HG02943 (cell line): ENCODE data around the gene ADAR.

ENCODE experiments used
- ATAC-seq: cut with Tn5 transposase; IDR thresholded peaks from one replicate; pipeline ENCODE4 v1.9.1; 2021; ENCODE audit warnings: mild to moderate bottlenecking, low read depth, moderate library complexity; ENCODE audit not compliant: unreplicated experiment

ADAR gene

DNA sequence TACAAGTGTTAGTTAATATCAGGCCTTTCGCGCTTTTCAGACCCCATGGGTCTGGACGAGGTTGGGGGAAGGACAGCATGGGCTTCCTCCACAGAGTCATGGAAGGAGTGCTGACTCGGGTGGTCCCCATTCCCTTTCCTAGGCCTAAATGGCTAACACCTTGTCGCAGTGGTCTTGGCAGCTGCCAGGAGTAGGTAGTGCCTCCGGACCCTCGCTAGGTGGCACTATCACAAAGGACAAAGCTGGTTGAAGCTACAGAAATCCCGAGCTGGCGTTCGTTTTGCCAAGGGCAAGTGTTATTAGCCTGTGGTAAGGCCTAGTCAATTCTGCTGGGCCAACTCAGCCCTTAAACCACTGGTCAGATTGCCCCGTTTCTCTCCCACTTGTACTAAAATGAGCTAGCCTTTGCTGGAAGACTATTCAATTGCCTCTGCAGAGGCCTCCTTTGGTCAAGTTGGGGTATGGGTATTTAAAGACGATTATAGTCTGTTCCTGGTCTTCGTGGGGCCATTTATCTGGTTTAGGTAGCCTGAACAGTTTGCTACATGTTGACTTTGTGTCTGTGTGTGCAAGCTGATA lies 48.4 kb downstream of the ADAR start:
- no peak for ATAC-seq

DNA sequence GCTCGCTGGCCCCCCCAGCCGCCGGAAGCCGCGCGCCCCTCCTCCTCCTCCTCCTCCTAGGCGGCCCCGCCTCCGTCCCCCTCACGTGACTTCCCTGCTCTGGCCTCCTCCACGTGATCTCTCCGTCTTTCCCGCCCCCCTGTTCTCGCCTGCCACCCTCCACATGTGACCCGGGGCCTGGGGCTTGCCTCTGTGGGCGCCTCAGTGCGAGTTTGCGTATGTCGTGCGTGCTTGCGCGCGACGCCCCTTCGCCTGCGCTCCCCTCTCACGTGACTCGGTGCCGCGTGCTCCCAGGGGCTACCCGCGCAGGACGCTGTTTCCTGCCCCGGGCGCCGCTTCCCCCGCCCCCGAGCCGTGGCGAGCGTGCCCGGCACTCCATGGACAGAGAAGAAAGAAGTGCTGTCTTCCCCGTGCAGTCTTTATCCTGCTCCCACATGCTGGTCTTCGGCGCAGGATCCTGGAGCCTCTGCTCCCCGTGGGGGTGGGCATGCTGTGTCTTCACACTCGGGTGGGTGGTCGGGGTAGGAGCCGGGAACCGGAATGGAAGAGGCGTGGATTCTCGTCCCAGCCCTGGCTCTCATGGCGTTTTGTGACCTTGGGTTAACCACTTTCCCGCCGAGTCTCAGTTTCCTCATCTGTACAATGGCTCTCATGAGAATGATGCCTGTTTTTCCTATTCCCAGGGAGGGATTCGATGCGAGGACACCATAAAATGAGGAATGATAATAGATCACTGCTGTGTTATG lies 49.1 kb downstream of the ADAR start:
- ATAC-seq: peak; percentile 86

DNA sequence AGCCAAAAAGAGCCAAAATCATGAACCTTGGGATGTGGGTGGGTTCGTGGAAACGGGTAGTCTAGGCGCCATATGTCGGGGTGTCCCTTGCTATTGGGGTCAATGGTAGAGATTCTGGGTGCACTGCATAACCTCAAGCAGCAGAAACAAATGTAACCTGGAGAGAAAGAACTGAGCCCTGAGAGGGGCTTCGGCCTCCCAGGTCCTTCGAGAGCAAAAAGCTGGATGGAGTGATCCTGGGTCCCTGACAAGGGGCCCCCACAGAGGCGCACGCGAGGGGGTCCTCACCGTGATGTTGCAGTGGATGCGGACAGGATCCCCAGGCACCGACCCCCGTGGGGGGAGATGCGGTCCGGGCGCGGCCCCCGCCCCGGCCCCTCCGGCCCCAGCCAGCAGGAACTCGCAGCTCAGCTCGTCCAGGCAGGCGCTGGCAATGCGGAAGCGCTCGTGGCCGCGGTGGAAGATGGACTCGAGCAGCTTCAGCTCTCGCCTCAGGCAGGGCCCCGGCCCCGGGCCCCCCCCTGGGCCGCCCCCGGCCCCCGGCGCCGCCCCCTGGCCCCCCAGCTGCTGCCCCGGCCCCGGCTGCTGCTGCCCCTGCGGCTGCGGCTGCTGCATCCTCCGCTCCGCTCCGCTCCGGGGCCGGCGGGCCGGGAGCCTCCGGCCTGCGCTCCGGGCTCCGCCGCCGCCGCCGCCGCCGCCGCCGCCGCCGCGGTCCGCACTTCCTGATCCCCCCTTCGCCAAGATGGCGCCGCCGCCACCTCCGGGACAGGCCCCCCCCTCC lies 49.9 kb downstream of the ADAR start, which contains the start of gene UBE2Q1:
Gene UBE2Q1 (minus strand): TSS at position 724 of the 781 bp plus-strand sequence. CDS start 109 bp downstream, at position 615.
- peak; percentile 6 for ATAC-seq

DNA sequence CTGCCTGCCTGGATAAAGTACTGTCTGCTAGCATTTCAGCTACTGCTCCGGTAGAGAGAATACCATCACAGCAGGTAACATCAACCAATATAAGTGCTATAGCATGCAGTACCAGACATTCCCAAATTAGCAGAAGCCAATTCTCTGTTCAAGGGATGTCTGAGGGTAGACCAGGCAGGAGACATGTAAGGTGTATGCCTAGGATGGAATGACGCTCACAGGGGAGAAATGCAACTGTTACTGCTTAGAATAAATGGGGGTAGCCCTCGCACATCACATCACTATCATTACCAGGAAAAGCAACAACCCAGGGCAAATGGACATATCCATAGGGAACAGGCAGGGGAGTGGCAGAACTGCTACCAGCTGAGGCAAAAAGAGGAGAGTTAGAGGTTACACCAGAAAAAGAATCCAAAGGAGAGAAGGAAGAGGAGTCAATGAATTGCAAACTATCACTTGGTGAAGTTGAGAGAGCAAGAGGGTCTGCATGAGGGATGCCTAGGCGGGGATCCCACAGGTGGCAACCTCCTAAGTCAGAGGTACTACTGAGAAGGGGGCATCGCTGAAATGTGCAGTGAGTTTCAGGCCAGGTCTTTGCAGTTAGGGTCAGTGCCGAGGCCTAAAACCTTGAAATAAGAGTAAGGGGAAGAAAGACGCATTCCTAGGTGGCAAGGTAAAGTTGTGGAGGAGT lies 50.6 kb downstream of the ADAR start:
- ATAC-seq: no peak

DNA sequence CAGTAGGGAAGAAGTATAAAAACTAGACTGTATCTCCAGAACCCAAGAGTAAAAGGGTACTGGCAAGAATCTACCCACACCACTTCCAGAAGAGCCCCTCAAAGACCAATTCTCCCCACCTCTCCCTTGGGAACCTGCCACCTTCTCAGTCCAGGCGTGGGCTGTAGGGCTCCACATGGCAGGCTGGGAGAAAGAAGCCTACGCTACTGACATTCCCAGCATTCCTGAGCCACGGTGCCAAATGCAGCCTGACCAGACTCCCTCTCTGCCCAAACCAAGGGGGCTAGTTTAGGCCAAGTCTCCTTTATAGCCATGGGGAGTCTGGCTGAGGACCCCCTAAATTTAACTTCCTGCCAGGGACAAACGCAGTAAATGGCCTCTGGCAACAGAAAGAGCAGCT lies 51.6 kb downstream of the ADAR start:
- ATAC-seq: no peak

DNA sequence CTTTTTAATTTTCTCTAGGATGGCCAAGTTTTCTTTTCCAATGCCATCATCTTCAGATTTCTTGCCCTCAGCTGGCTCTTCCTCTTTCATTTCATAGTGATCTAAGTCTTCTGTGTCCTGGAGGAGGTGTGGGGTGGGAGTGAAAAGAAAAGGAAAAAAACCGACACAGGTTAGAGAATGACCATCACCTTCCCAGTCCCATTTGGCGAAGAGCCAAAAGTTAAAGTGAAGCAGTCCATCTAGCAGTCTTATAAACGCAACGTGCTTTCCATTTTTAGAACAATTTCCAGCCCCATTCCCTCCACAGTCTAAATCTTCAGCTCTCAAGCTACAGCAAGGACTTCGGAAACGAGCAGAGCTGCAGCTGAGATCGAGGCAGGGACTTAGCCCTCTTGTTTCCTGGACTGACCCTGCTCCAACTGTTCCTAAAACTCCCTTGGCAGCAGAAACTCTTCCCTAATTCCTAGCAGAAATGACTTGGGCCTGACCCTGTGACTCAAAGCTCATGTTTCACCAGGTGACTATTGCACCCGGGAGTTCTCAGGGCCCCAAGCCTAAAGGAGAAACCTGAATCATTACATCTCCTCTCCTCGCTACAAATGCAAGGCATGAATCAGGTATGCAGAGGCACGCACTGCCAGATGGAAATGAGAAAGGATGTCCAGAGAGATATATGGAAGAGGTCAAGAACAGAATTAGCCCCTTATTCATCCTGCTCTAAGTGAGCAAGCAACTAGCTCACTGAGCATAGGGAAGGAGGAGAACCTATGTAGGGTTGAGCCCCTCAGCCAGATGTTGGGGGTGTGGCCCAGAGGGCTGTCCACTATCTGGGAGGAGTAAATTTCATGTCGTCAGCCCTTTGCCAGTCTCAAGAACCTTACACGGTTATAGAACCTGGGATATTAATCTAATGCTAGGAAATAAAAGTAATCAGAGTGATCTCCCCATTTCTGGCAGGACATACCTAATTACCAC lies 54.6 kb downstream of the ADAR start:
- no peak for ATAC-seq

DNA sequence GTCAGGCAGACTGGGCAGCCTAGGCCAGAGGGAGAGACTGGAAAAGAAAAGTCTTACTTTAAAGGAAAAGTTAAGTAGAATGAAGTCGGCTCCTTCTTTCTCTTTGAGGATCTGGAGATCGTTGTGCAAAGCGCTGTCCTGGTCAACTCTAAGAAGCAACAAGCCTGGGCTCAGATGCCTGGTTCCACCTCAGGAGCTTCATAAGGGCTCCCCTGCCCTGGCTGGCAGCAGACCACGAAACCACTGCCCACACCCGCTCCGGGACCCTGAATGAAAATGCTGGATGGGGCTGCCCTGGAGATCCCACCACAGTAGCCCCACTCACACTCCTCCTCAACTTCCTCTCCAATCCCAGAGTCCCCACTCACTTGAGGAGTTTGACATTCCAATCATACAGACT lies 56.0 kb downstream of the ADAR start:
- no peak for ATAC-seq

DNA sequence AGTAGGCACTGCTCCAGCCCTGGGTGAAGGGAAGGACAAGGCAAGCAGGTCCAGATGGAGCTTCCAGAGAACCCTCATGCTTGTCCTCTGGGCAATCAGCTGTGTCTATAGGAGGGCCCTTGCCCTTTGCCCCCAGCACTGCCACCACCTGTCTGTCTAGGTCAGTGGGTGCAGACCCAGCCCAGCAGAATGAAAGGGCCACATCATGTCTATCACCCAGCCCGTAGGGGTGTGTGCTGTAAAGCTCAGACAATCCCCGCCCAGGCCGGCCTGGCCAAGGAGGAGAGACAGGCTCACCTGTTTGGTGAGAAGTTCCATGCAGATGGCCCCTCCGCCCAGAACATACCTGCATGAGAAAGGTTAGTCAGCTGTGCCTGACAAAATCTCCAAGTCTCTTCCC lies 56.5 kb downstream of the ADAR start:
- ATAC-seq: no peak

DNA sequence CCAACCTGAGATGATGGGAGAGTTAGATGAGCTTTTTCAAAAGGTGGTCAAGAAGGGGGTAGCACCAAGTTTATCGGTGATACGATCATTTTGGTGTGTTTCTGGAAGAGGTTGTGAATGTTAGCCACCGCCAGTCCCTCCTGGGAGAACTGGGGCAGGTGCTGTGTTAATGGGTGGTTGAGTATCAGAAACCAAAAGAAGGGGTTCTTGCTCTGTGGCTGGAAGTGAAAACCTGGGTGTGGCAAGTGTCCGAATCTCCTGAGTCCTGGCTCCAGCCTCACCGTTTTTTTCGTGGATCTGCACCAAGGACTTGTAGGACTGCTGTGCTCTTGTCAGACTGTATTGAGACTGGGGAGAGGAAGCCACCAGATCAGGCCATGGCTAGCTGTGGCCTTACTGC lies 57.3 kb downstream of the ADAR start:
- no peak for ATAC-seq

DNA sequence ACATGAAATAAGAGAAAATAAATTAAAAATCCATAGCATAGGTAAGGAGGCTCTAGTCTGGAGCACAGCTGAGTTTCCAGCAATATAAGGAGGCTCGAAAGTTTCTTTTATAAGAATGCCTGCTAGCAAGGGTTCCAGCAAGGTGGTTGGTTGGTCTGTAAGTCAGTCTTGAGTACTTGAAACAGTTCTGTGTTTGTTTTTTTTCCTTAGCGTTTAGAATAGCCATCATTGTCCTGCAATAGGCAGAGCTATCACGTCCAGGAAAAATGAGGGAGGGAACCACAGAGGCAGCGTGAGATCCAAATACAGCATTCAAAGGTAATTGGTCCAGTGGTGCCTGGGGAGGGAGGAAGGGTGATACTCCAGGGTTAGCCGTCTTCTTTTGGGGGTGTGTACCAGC lies 57.9 kb downstream of the ADAR start:
- ATAC-seq: no peak

DNA sequence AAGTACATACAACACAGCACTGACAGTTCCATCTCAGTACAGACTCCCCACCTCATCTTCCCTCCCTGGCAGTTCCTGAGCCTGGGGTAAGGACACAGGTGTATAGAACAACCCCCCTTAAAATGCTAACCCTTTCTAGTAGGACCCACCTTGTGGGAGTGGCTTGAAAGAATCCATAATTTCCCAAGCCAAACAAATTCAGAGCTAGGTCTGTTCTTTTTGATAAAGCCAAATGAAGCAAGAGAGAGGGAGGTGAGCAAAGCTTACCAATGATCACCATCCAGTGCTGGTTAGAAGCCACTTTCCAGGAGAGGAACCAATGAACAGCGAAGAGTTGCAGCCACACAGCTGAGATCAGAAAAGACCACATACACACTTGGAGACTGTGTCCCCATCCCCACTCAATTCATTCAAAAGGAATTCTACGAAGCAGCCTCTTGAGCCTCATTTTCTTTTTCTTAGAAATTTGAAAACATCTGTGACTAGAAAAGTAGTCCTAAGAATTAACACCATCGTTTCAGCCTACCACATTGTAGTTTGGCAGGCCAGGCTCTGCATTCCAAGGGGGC lies 58.7 kb downstream of the ADAR start:
- no peak for ATAC-seq

DNA sequence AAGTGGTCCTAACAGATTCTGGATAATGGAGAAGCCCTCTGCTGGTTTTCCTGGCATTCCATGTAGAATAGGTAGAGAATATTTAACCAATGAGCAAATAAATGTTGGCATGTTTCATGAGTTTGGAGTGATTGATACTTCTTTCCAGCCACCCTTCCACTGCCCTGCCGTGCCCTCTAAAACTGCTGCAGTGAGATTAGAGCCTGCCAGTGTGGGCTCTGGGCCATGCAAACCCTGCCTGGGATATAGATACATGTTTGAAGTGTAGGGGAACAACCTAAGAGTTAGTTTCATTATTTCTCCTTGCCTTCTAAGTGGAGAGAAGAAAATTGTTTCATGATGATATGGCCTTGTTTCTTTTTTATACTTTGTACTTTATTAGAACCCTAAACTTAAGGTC lies 60.0 kb downstream of the ADAR start:
- no peak for ATAC-seq

DNA sequence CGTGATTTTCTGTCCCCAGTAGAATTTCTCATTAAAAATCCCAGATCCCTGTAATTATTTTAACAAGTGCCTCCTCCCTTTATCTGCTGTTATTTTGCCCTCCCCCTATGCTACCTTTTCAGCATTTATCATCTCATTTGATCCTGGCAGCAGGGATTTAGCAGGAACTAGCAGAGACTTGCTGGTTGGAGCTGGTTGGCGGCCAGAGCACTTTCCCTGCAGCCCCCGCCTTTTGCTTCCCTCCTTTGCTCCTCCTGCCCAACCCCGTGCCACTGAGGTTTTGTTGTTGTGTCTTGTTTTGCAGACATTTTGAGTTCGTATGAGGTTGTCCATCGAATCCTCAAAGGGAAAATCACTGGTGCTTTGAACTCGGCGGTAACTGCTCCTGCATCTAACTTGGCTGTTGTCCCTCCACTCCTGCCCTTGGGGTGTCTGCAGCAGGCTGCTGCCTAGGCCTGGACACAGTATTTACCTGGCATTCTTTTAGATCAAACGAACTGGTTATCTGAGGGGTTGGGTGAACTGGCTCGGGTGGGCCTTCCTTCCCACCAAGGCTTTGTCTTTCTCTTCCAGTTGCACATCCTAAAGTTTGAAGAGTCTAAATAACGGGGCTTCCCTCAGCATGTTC lies 60.8 kb downstream of the ADAR start:
- no peak for ATAC-seq

DNA sequence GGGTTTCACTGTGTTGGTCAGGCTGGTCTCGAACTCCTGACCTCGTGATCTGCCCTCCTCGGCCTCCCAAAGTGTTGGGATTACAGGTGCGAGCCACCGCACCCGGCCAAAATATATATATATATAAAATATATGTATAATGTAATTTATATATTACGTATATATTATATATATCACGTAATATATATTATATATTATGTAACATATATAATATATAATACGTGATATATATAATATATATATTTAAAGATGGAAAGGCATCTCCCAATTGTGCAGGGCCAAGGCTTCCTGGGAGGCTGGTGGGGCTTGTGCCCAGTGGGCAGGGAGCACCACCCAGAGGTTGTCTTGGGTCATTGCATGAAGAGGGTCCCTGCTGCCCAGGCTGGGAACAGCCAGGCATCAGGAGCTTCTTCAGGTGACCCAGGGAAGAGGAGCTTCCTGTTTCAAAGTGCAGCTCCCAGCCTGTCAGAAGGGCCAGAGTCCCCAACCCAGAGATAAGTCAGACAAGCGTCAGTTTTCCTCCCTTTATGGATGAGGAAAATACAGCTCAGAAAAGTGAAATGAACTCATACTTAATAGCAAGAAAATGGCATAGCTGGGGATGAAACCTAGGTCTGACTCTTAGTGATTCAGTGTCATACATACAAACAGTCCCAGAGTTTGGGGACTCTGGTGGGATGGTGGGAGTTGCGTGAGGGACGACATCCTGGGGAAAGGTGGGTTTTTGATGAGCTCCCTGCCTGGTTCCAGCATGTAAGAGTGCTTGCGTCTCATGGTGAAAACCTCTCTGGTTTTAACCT lies 61.5 kb downstream of the ADAR start:
- no peak for ATAC-seq

DNA sequence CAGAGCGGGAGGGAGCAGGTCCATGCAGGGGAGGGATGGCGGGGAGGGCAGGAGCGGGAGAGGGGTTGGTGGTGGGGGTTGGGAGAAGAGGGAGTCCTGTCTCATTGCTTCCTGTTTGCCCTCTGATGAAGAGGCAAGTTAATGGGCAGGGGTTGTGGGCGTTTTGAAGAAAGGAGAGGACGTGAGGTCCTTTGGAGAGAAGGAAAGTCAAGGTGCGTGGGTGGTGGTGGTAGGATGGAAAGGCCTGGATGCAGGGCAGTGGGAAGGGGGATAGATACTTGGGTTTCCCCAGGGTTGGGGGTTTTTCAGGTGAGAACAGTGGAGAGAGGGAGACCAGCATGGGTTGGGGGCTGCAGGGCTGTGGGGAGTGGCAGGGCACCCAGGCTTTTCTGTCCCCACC lies 66.8 kb downstream of the ADAR start:
- no peak for ATAC-seq

DNA sequence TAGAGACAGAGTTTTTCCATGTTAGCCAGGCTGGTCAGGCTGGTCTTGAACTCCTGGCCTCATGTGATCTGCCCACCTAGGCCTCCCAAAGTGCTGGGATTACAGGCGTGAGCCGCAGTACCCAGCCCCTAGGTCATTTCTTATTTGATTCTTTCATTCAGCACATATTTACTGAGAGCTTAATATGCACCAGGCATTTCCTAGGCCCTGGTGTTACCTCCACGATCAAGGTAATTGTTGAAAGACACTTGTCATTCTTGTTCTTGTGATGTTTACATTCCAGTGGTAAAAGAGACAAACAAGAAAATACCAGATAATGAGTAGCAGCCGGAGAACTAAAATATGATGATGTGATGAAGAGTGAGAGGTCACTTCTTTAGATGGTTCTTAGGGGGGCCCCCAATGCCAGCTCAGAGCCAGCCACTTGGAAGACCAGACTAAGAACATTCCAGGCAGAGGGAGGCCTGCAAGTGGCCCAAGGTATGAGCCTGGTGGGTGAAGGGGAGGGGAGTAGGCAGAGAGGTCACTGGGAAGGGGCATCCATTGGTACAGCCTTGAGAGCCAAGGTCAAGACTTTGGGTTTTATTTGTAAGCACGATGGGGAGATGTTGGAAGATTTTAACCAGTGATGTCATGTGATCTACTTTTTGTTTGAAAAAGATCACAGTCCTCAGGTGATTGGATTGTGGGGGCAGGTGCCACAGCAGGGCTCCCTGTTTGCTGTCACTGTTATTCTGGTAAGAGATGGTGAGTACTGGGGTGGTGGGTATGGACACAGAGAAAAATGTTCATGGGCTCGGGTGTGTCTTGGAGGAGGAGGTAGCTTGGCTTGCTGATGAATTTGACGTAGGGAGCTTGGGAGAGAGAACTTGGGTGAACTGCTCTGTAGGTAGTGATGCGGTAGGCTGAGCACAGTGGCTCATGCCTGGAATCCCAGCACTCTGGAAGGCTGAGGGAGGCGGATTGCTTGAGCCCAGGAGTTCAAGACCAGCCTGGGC lies 68.2 kb downstream of the ADAR start:
- ATAC-seq: no peak

DNA sequence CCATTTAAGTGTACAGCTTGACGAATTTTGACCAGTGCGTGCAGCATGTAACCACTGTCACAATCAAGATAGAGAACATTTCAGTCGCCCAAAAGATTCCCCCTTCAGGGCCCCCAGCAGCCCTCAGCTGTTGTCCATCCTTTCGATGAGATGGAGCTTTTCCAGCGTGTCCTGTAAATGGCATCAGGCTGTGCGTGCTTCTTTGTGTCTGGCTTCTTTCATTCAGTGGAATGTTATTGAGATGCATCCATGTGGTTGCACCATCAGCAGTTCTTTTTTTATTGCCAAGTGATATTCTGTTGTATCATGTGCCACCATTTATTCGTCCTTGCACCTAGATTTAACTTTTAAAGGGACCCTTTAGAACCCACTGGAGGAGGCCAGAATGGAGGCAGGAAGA lies 71.4 kb downstream of the ADAR start:
- no peak for ATAC-seq
